NCI-H345 treated with DMSO at 0.1 percent for 48 hours (cell line): ENCODE results near the gene ARRB2.

ENCODE experiments used
- DNase-seq: peaks from one replicate; lab custom pipeline; 2025; ENCODE audit not compliant: unreplicated experiment; lab: John Stamatoyannopoulos, UW

ARRB2 gene

DNA sequence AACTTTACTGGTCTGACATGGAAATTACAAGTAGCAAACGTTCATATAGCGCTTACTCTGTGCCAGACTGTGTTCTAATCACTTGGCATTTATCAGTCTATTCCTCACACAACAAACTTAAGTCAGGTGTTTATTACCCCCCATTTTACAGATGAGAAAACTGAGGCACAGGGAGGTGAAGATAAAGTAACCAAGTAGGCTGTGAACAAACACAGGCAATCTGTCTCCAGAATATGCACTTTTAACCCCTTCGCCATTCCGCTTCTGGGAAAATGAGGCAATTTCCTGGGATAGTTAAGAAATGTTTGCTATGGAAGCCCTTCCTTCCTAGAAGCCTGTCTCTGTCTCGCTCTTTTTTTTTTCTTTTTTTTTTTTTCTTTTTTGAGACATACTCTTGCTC, 41.5 kb downstream of the ARRB2 start:
- DNase-seq: no peak

DNA sequence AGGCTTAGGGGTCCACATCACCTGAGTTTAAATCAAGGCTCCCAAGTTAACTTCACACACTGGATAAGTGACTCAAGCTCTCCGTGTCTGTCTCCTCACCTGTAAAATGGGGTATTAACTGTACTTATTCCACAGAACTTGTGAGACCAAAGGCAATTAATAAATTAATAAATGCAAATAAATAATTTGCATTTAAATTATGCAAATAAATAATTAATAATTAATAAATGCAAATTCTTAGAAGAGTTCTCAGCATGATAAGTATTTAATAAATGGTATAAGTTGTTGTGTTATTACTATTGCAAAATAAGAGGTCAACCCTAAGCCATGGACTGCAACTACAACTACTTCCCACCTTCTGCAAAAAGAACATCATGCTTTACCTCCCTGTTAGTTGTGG, 43.0 kb downstream of the ARRB2 start:
- no peak for DNase-seq

DNA sequence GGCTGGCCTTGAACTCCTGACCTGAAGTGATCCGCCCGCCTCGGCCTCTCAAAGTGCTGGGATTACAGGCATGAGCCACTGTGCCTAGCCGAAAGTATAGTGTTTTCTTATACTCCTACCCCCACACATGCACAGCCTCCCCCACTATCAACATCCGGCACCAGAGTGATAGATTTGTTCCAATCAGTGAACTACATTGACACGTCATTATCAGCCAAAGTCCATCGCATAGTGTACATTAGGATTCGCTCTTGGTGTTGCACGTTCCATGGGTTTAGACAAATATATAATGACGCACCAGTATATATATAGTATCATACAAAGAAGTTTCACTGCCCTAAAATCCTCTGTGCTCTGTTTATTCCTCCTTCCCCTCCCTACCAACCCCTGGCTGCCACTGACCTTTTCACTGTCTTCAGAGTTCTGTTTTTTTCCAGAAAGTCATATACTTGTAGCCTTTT, 49.4 kb downstream of the ARRB2 start:
- no peak for DNase-seq

DNA sequence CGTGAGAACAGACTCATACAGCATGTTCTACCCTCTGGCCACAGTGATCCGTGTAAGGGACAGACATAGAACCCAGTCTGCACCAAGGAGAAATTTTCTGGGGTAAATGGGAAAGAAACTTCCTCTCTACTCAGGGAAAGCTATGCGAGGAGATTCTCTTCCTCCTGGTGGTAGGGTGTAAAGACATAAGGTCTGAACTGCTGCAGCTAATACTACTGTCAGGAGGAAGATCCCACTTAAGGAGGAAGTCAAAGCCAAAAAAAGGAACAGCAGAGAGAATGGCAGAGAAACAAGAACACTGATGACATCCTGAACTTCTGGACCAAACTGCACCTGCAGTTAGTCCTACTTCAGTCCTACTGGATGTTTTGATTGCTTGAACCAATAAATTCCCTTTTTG, 54.2 kb downstream of the ARRB2 start:
- DNase-seq: no peak

DNA sequence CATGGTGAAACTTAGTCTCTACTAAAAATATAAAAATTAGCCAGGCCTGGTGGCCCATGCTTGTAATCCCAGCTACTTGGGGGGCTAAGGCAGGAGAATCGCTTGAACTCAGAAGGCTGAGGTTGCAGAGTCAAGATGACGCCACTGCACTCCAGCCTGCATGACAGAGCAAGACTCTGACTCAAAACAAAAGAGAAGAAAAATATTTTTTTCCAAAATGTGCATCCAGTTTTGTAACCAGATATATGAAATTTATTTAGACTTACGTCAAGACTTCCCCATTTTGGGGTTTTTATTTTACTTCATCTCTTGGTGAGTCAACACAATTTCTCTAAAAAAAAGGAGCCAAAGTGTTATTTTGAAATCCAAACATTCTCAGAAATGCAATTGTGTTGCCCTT, 55.8 kb downstream of the ARRB2 start:
- DNase-seq: no peak

DNA sequence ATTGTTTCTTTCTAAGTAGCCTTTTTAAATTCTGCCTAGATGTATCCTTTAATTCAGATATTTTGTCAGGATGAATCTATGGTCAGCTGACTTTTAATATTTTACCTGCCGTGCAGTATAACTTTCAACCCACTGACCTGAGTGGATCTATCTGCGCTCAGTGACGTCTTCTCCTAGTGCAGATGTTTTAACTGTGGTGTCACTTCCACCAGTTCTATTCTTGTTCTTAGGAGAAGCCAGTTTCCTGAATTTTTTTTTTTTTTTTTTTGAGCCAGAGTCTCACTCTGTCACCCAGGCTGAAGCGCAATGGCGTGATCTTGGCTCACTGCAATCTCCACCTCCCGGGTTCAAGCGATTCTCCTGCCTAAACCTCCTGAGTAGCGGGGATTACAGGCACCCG, 56.3 kb downstream of the ARRB2 start:
- DNase-seq: no peak

DNA sequence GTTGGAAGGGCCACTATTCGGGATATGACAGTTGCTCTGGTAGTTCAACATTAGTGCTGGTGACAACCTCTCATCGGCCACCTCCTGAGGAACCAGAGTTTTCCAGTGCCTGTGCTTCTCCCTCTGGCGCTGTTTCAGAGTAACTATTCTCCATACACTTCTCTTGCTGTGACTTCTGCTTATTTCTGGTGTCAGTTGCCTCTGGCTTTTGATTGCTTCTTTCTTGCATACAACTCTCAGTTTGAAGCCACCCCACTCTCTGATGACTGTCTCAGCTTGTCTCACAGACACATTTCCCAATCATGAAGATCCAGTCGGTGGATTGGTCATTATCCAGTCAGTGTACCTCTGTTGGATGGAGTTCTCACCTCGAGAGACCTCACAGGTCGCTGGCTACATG, 57.9 kb downstream of the ARRB2 start:
- no peak for DNase-seq

DNA sequence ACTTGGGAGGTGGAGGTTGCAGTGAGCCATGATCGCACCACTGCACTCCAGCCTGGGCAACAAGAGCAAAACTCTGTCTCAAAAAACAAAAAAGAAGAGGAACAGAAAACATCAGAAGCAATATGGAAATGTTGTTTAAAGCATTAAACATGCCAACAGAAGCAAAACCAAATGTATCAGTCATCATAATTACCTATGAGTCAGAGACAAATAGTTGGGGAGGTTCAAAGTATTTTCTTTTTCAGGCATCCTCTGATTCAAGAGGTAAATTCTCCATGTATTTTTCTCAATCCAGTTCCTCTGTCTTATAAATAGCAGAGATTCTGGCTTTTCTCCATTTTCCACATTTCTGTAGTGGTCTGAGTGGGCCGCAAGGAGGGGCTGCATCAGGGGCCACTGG, 59.2 kb downstream of the ARRB2 start:
- no peak for DNase-seq
